H9 (cell line): Measurements from ENCODE around the gene PIP5K1C. TPM values are rescaled to one million over a fixed set of nuclear protein-coding genes. Genes with fewer than 3 reads are reported as not detected.
A peak's percentile ranks its signal among the peaks of the same experiment; 100 is the strongest.

Experiments
- DNase-seq: peaks from one replicate; pipeline ENCODE4 v3.0.0-alpha.2; 2017
- H2AFZ ChIP-seq: one replicate; pipeline ENCODE4 v1.6.1; 2013; ENCODE audit warnings: mild to moderate bottlenecking, low read length, control low read depth, moderate library complexity
- H2AK5ac ChIP-seq: 2 replicates; pipeline ENCODE4 v1.6.1; 2013; ENCODE audit warnings: low read length, control low read depth, mixed read lengths; ENCODE audit not compliant: insufficient read length
- H2BK120ac ChIP-seq: one replicate; pipeline ENCODE4 v1.6.1; 2013; ENCODE audit warnings: low read depth, mild to moderate bottlenecking, low read length, control low read depth, inconsistent platforms; ENCODE audit not compliant: poor library complexity, severe bottlenecking
- H2BK12ac ChIP-seq: 2 replicates; pipeline ENCODE4 v1.6.1; 2013; ENCODE audit warnings: low read length, control low read depth, mixed read lengths, low read depth; ENCODE audit not compliant: insufficient read length
- H2BK15ac ChIP-seq: 2 replicates; pipeline ENCODE4 v1.6.1; 2013; ENCODE audit warnings: low read depth, low read length, control low read depth
- H2BK20ac ChIP-seq: one replicate; pipeline ENCODE4 v1.6.1; 2013; ENCODE audit warnings: low read depth, mild to moderate bottlenecking, low read length, control low read depth, inconsistent platforms; ENCODE audit not compliant: poor library complexity, severe bottlenecking
- H2BK5ac ChIP-seq: 2 replicates; pipeline ENCODE4 v1.6.1; 2013; ENCODE audit warnings: low read length, control low read depth, mixed read lengths; ENCODE audit not compliant: insufficient read length
- H3K14ac ChIP-seq: 2 replicates; pipeline ENCODE4 v1.6.1; 2013; ENCODE audit warnings: low read length, control low read depth; ENCODE audit not compliant: insufficient read depth
- H3K18ac ChIP-seq: 2 replicates; pipeline ENCODE4 v1.6.1; 2013; ENCODE audit warnings: low read depth, mild to moderate bottlenecking, mixed read lengths, low read length, control low read depth; ENCODE audit not compliant: insufficient read length
- H3K23ac ChIP-seq: 2 replicates; pipeline ENCODE4 v1.6.1; 2013; ENCODE audit warnings: low read length, control low read depth, mixed read lengths, low read depth; ENCODE audit not compliant: insufficient read length
- H3K23me2 ChIP-seq: 2 replicates; pipeline ENCODE4 v1.6.1; 2013; ENCODE audit warnings: low read depth, mild to moderate bottlenecking, mixed read lengths, low read length, control low read depth; ENCODE audit not compliant: insufficient read length, poor library complexity, severe bottlenecking
- H3K27ac ChIP-seq: 2 replicates; pipeline ENCODE4 v1.5.1; 2013; ENCODE audit warnings: low read length, control low read depth, mixed read lengths, low read depth; ENCODE audit not compliant: insufficient read length
- H3K27me3 ChIP-seq: 2 replicates; pipeline ENCODE4 v1.6.1; 2013; ENCODE audit warnings: low read length, control low read depth, inconsistent platforms; ENCODE audit not compliant: insufficient read depth
- H3K4ac ChIP-seq: 2 replicates; pipeline ENCODE4 v1.6.1; 2013; ENCODE audit warnings: low read depth, mild to moderate bottlenecking, control low read depth, inconsistent platforms, low read length, moderate library complexity
- H3K4me1 ChIP-seq: 2 replicates; pipeline ENCODE4 v1.6.1; 2013; ENCODE audit warnings: low read length, control low read depth, inconsistent platforms; ENCODE audit not compliant: insufficient read depth
- H3K4me2 ChIP-seq: 2 replicates; pipeline ENCODE4 v1.6.1; 2013; ENCODE audit warnings: low read length, control low read depth, mixed read lengths; ENCODE audit not compliant: insufficient read length, insufficient read depth
- H3K56ac ChIP-seq: 2 replicates; pipeline ENCODE4 v1.6.1; 2013; ENCODE audit warnings: low read depth, mild to moderate bottlenecking, mixed read lengths, low read length, control low read depth; ENCODE audit not compliant: insufficient read length
- H3K79me1 ChIP-seq: 2 replicates; pipeline ENCODE4 v1.6.1; 2013; ENCODE audit warnings: low read depth, mild to moderate bottlenecking, moderate library complexity, low read length, control low read depth, inconsistent platforms; ENCODE audit not compliant: insufficient read depth, poor library complexity, severe bottlenecking
- H3K79me2 ChIP-seq: 2 replicates; pipeline ENCODE4 v1.6.1; 2013; ENCODE audit warnings: low read length, control low read depth, inconsistent platforms; ENCODE audit not compliant: insufficient read depth
- H3K9ac ChIP-seq: 2 replicates; pipeline ENCODE4 v1.6.1; 2013; ENCODE audit warnings: low read length, control low read depth, mixed read lengths; ENCODE audit not compliant: insufficient read length; ENCODE audit errors: extremely low read depth
- H3K9me3 ChIP-seq: one replicate; pipeline ENCODE4 v1.6.1; 2013; ENCODE audit warnings: low read depth, low read length, inconsistent platforms; ENCODE audit not compliant: control insufficient read depth
- H3T11ph ChIP-seq: one replicate; pipeline ENCODE4 v1.6.1; 2013; ENCODE audit warnings: mild to moderate bottlenecking, low read length, control low read depth, inconsistent platforms
- H4K20me1 ChIP-seq: one replicate; pipeline ENCODE4 v1.6.1; 2013; ENCODE audit not compliant: control insufficient read depth, insufficient read length, insufficient read depth
- H4K5ac ChIP-seq: 2 replicates; pipeline ENCODE4 v1.6.1; 2013; ENCODE audit warnings: low read depth, mild to moderate bottlenecking, mixed read lengths, low read length, control low read depth; ENCODE audit not compliant: insufficient read length
- H4K8ac ChIP-seq: replicated peaks from 2 replicates; pipeline ENCODE4 v1.6.1; 2013; ENCODE audit warnings: low read length, control low read depth, mixed read lengths, low read depth; ENCODE audit not compliant: insufficient read length
- H4K91ac ChIP-seq: 2 replicates; pipeline ENCODE4 v1.6.1; 2013; ENCODE audit warnings: low read depth, mild to moderate bottlenecking, moderate library complexity, mixed read lengths, low read length, control low read depth; ENCODE audit not compliant: insufficient read length
- H3K27ac Mint-ChIP-seq, 3 experiments: 2 replicates in 2 of 3; 3 replicates in 1 of 3; pipeline ENCODE4 v1.8.0; 2020 to 2021; ENCODE audit warnings: mixed read lengths in 3 of 3, mild to moderate bottlenecking in 1 of 3, moderate library complexity in 1 of 3
- H3K27me3 Mint-ChIP-seq: 2 replicates; pipeline ENCODE4 v1.8.0; 2021; ENCODE audit warnings: low read depth, mild to moderate bottlenecking, moderate library complexity, mixed read lengths
- H3K36me3 Mint-ChIP-seq, 3 experiments: 2 replicates in 2 of 3; 3 replicates in 1 of 3; pipeline ENCODE4 v1.8.0; 2020 to 2021; ENCODE audit warnings: low read depth in 3 of 3, mixed read lengths in 3 of 3; ENCODE audit not compliant: insufficient read depth in 1 of 3
- H3K4me1 Mint-ChIP-seq, 2 experiments: 2 replicates each; pipeline ENCODE4 v1.8.0; 2020; ENCODE audit warnings: mixed read lengths in 2 of 2
- H3K4me3 Mint-ChIP-seq, 2 experiments: 2 replicates in 1 of 2; 3 replicates in 1 of 2; pipeline ENCODE4 v1.8.0; 2020 to 2021; ENCODE audit warnings: mild to moderate bottlenecking in 2 of 2, mixed read lengths in 2 of 2, moderate library complexity in 1 of 2
- H3K9me3 Mint-ChIP-seq, 2 experiments: 2 replicates in 1 of 2; 3 replicates in 1 of 2; pipeline ENCODE4 v1.8.0; 2020; ENCODE audit warnings: mild to moderate bottlenecking in 2 of 2, mixed read lengths in 2 of 2, moderate library complexity in 1 of 2
- WGBS: extraction: QIAGEN DNeasy Blood & Tissue Kit; methylation state at CpG from one replicate; pipeline ENCODE4 v1.1.7; 2013; ENCODE audit warnings: missing lambda C conversion rate, low lambda C conversion rate, mixed read lengths; ENCODE audit not compliant: insufficient read length; ENCODE audit errors: extremely low coverage; 5-methylcytosine and 5-hydroxymethylcytosine counted together
- total RNA-seq: library from RNA; stranded (reverse); gene quantifications from 2 replicates; pipeline ENCODE4 v1.2.1, GENCODE V29; 2021
- TF ChIP-seq, protein P1 (sequence below): fragments of 200-600 bp; sonication (generic); conservative IDR thresholded peaks from 3 replicates; pipeline ENCODE4 v1.8.0; 2021; ENCODE audit warnings: antibody characterized with exemption, mild to moderate bottlenecking

The PIP5K1C gene
- total RNA-seq, 1 experiment from 2014 or later = 41.7 TPM

DNA sequence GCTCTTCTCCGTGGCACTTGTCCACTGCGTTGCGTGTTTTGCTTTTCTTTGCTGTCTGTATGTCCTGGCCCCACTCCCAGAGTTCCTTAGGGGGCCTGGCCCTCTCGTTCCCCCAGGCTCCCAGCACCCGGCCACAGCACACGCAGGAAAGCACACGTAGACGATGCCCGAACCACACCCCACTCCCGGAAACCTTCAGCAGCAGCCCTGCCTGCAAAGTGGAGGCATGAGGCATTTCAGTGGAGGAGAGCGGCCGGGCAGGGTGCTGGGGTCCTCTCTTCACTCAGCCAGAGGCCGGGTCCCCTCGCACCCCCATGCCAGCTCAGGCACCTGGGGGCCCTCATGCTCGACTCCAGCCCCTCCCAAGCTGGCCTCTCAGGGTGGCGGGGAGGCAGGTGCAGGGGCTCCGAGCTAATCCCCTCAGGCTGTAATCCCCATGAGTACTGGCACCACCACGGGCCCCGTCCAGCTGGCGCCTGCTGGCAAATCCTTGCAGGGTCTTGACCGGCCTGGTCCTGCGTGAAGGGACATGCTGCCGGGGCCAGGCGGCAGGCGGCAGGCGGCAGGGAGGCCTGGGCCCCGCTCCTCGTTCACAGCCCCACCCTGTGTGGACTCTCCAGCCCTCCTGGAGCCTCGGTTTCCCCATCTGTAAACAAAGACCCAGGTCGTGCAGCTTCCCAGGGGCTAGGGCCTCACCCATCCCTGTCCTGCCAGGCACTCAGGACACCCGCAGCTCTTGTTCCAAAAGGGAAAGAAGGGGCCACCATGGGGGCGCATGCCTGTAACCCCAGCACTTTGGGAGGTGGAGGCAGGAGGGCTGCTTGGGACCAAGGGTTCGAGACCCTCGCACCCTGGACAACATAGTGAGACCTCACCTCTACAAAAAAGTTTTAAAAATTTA is 7.0 kb downstream of the PIP5K1C start:
- peaks cover 3 to 6% of the 10 kb centered on the region in 2 experiments for H3K4me1 Mint-ChIP-seq
- WGBS = no CpG with 5 or more reads among the region's 34 CpGs
- Histone ChIP-seq H4K91ac (no peak overlapping the region), H2BK12ac (no peak overlapping the region), H3K23me2 (peaks cover 1% of the 10 kb centered on the region), H2BK20ac (no peak overlapping the region), H3K79me1 (no peaks in the 10 kb centered on the region), H2AK5ac (no peak overlapping the region), H3K9ac (no peak overlapping the region), H3K4me1 (no peaks in the 10 kb centered on the region; the same call in 1 of the 2 replicates), H2AFZ (no peak overlapping the region), H3K27me3 (no peaks in the 10 kb centered on the region), H3K18ac (no peak overlapping the region), H3K27ac (no peak overlapping the region), H3K56ac (no peak overlapping the region), H3K4me2 (no peak overlapping the region), H3K79me2 (peaks cover 11% of the 10 kb centered on the region; the same call in 1 of the 2 replicates), H3K9me3 (no peaks in the 10 kb centered on the region), H4K5ac (no peak overlapping the region), H3K23ac (no peak overlapping the region), H2BK5ac (no peak overlapping the region), H2BK15ac (no peak overlapping the region), H3K14ac (no peak overlapping the region), H4K8ac (no peak overlapping the region), H4K20me1 (no peaks in the 10 kb centered on the region), H3T11ph (no peak overlapping the region), H3K4ac (no peak overlapping the region), H2BK120ac (no peak overlapping the region)
- H3K27ac Mint-ChIP-seq = 0 out of 7 replicates have a peak overlapping the region, but pooled peaks of 1 of the 3 experiments have one; percentile 66
- no peak overlapping the region for H3K4me3 Mint-ChIP-seq
- no peak for DNase-seq
- TF ChIP-seq, protein P1, sequence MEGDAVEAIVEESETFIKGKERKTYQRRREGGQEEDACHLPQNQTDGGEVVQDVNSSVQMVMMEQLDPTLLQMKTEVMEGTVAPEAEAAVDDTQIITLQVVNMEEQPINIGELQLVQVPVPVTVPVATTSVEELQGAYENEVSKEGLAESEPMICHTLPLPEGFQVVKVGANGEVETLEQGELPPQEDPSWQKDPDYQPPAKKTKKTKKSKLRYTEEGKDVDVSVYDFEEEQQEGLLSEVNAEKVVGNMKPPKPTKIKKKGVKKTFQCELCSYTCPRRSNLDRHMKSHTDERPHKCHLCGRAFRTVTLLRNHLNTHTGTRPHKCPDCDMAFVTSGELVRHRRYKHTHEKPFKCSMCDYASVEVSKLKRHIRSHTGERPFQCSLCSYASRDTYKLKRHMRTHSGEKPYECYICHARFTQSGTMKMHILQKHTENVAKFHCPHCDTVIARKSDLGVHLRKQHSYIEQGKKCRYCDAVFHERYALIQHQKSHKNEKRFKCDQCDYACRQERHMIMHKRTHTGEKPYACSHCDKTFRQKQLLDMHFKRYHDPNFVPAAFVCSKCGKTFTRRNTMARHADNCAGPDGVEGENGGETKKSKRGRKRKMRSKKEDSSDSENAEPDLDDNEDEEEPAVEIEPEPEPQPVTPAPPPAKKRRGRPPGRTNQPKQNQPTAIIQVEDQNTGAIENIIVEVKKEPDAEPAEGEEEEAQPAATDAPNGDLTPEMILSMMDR = no peak
- no peaks in the 10 kb centered on the region for H3K27me3 Mint-ChIP-seq
- H3K9me3 Mint-ChIP-seq = no peaks in the 10 kb centered on the region
- H3K36me3 Mint-ChIP-seq = peaks cover 3 to 18% (median 12%) of the 10 kb centered on the region in 3 experiments; a peak in 6 of 7 replicates
